IMR-90 (cell line): ENCODE measurements around the gene KCTD18. TPM values are rescaled to one million over a fixed set of nuclear protein-coding genes. Genes with fewer than 3 reads are reported as not detected.

Source experiments
- ATAC-seq: fragments of 200-7000 bp; cut with Tn5 transposase; 2 replicates; pipeline ENCODE4 v1.9.1; 2020; ENCODE audit warnings: low read depth, mild to moderate bottlenecking, moderate library complexity
- BruUV-seq: library from RNA; stranded (reverse); fragments of 400-500 nt; replicated peaks from 2 replicates; lab custom pipeline; 2021; lab: Mats Ljungman, UMichigan
- CTCF ChIA-PET: fragments of 300-600 bp; formaldehyde crosslinking; extraction: SDS; loops from one replicate; lab custom pipeline; 2021; ENCODE audit warnings: antibody characterized with exemption; lab: Yijun Ruan, JAX
- POLR2A ChIA-PET: fragments of 300-600 bp; sonication (Branson Sonifier 250); formaldehyde crosslinking; loops from one replicate; lab custom pipeline; 2022; ENCODE audit warnings: antibody characterized with exemption; ENCODE audit not compliant: unreplicated experiment; lab: Charles Lee
- DNase-seq: peaks from one replicate; pipeline ENCODE4 v3.0.0; 2013
- H2AFZ ChIP-seq: replicated peaks from 2 replicates; pipeline ENCODE3; 2013; ENCODE audit warnings: low read length, mild to moderate bottlenecking; ENCODE audit not compliant: poor library complexity
- H2AK5ac ChIP-seq: 2 replicates; pipeline ENCODE4 v1.6.1; 2013; ENCODE audit warnings: low read depth, low read length, inconsistent platforms
- H2AK9ac ChIP-seq: replicated peaks from 2 replicates; pipeline ENCODE3; 2013; ENCODE audit warnings: mild to moderate bottlenecking, low read depth, low read length, moderate library complexity; ENCODE audit not compliant: poor library complexity
- H2BK120ac ChIP-seq: 2 replicates; pipeline ENCODE4 v1.6.1; 2013; ENCODE audit warnings: low read depth, low read length, inconsistent platforms
- H2BK15ac ChIP-seq: 3 replicates; pipeline ENCODE4 v1.6.1; 2013; ENCODE audit warnings: low read depth, low read length, inconsistent platforms
- H2BK20ac ChIP-seq: 2 replicates; pipeline ENCODE4 v1.6.1; 2013; ENCODE audit warnings: low read depth, mild to moderate bottlenecking, inconsistent platforms, low read length, moderate library complexity
- H2BK5ac ChIP-seq: 2 replicates; pipeline ENCODE4 v1.6.1; 2013; ENCODE audit warnings: mild to moderate bottlenecking, low read depth, low read length, inconsistent platforms; ENCODE audit not compliant: poor library complexity, severe bottlenecking
- H3K14ac ChIP-seq: replicated peaks from 2 replicates; pipeline ENCODE4 v1.6.1; 2013; ENCODE audit warnings: low read depth, low read length, inconsistent platforms
- H3K18ac ChIP-seq: 2 replicates; pipeline ENCODE4 v1.6.1; 2013; ENCODE audit warnings: low read depth, low read length, control low read depth
- H3K23ac ChIP-seq: 2 replicates; pipeline ENCODE4 v1.6.1; 2013; ENCODE audit warnings: low read depth, low read length, inconsistent platforms
- H3K27ac ChIP-seq: 2 replicates; pipeline ENCODE4 v1.5.1; 2013; ENCODE audit warnings: mild to moderate bottlenecking, control low read depth, low read length; ENCODE audit not compliant: insufficient read depth
- H3K27me3 ChIP-seq: 2 replicates; pipeline ENCODE4 v1.6.1; 2013; ENCODE audit warnings: low read length; ENCODE audit not compliant: control insufficient read depth, insufficient read depth
- H3K36me3 ChIP-seq: 2 replicates; pipeline ENCODE4 v1.6.1; 2013; ENCODE audit warnings: low read length, mixed read lengths; ENCODE audit not compliant: control insufficient read depth, insufficient read depth
- H3K4ac ChIP-seq: 2 replicates; pipeline ENCODE4 v1.6.1; 2013; ENCODE audit warnings: low read depth, low read length, inconsistent platforms
- H3K4me1 ChIP-seq: 2 replicates; pipeline ENCODE4 v1.6.1; 2013; ENCODE audit warnings: low read length, mixed read lengths; ENCODE audit not compliant: control insufficient read depth, insufficient read depth
- H3K4me2 ChIP-seq: 2 replicates; pipeline ENCODE4 v1.6.1; 2013; ENCODE audit warnings: low read depth, mild to moderate bottlenecking, control low read depth, low read length, moderate library complexity
- H3K4me3 ChIP-seq: 2 replicates; pipeline ENCODE4 v1.5.1; 2013; ENCODE audit warnings: low read depth, mild to moderate bottlenecking, control low read depth, low read length, moderate library complexity; ENCODE audit not compliant: insufficient read depth
- H3K56ac ChIP-seq: 2 replicates; pipeline ENCODE4 v1.6.1; 2013; ENCODE audit warnings: low read length, inconsistent platforms; ENCODE audit not compliant: insufficient read depth; ENCODE audit errors: extremely low read depth
- H3K79me1 ChIP-seq, 2 experiments: 2 replicates each; pipeline ENCODE4 v1.6.1; 2013; ENCODE audit warnings: low read length in 2 of 2, inconsistent platforms in 1 of 2, low read depth in 1 of 2
- H3K9ac ChIP-seq: 2 replicates; pipeline ENCODE4 v1.6.1; 2013; ENCODE audit warnings: low read depth, low read length, control low read depth
- H3K9me1 ChIP-seq: 2 replicates; pipeline ENCODE4 v1.6.1; 2013; ENCODE audit warnings: low read length, inconsistent platforms; ENCODE audit not compliant: insufficient read depth
- H3K9me3 ChIP-seq: 2 replicates; pipeline ENCODE4 v1.6.1; 2013; ENCODE audit warnings: low read length; ENCODE audit not compliant: control insufficient read depth, insufficient read depth
- H4K20me1 ChIP-seq: 2 replicates; pipeline ENCODE4 v1.6.1; 2013; ENCODE audit warnings: low read length, inconsistent platforms; ENCODE audit not compliant: insufficient read depth
- H4K5ac ChIP-seq: 2 replicates; pipeline ENCODE4 v1.6.1; 2013; ENCODE audit warnings: mild to moderate bottlenecking, low read depth, low read length, control low read depth
- H4K8ac ChIP-seq, 2 experiments: 2 replicates each; pipeline ENCODE4 v1.6.1; 2013; ENCODE audit warnings: low read depth in 2 of 2, low read length in 2 of 2, control low read depth in 1 of 2, inconsistent platforms in 1 of 2
- H4K91ac ChIP-seq: 2 replicates; pipeline ENCODE4 v1.6.1; 2013; ENCODE audit warnings: low read depth, low read length, inconsistent platforms; ENCODE audit not compliant: insufficient read depth
- BHLHE40 ChIP-seq: fragments of 150-350 bp; IDR thresholded peaks from 2 replicates; pipeline ENCODE4 v1.6.1; 2016; ENCODE audit warnings: mild to moderate bottlenecking, low read depth, low read length
- CEBPB ChIP-seq: IDR thresholded peaks from 2 replicates; pipeline ENCODE4 v1.6.1; 2012; ENCODE audit warnings: low read depth, low read length, improper control_type of control experiment
- CTCF ChIP-seq: conservative IDR thresholded peaks from 2 replicates; pipeline ENCODE4 v1.5.1; 2012; ENCODE audit warnings: mild to moderate bottlenecking, low read depth, low read length, improper control_type of control experiment
- ELK1 ChIP-seq: fragments of 150-350 bp; IDR thresholded peaks from 2 replicates; pipeline ENCODE4 v1.6.1; 2016; ENCODE audit warnings: low read depth, mild to moderate bottlenecking, low read length, moderate library complexity, borderline replicate concordance
- MAFK ChIP-seq: IDR thresholded peaks from 2 replicates; pipeline ENCODE4 v1.6.1; 2012; ENCODE audit warnings: low read depth, low read length, improper control_type of control experiment
- MAZ ChIP-seq: IDR thresholded peaks from 2 replicates; pipeline ENCODE4 v1.6.1; 2012; ENCODE audit warnings: low read depth, mild to moderate bottlenecking, low read length, improper control_type of control experiment, moderate library complexity, borderline replicate concordance
- MXI1 ChIP-seq: IDR thresholded peaks from 2 replicates; pipeline ENCODE4 v1.6.1; 2012; ENCODE audit warnings: low read depth, mild to moderate bottlenecking, low read length, moderate library complexity, borderline replicate concordance
- SMC3 ChIP-seq: fragments of 150-350 bp; IDR thresholded peaks from 2 replicates; pipeline ENCODE4 v1.6.1; 2016; ENCODE audit warnings: low read depth, mild to moderate bottlenecking, antibody characterized with exemption, low read length, moderate library complexity
- WGBS, 2 experiments: methylation state at CpG; one replicate each; pipeline versions ENCODE4 v1.1.5 to v1.1.7; 2013; ENCODE audit warnings: missing lambda C conversion rate in 2 of 2; ENCODE audit not compliant: insufficient read length in 1 of 2; ENCODE audit errors: extremely low coverage in 2 of 2; 5-methylcytosine and 5-hydroxymethylcytosine counted together
- dilution Hi-C: fragments of 300-500 bp; cut with HindIII; formaldehyde crosslinking; loops from one replicate; pipeline ENCODE4 v1.14.3; 2018; ENCODE audit warnings: low sequenced_read_pairs; ENCODE audit not compliant: unreplicated experiment
- in situ Hi-C: fragments of 300-500 bp; cut with MboI; formaldehyde crosslinking; loops from 3 replicates; pipeline ENCODE4 v1.14.3; 2019; ENCODE audit warnings: low sequenced_read_pairs, inconsistent platforms, mixed read lengths
- intact Hi-C: fragments of 100-400 bp; cut with micrococcal nuclease; formaldehyde crosslinking; loops from 2 replicates; pipeline ENCODE4 v1.10.0; 2022
- polyA plus RNA-seq, 3 experiments: library from polyadenylated mRNA; depleted of rRNA; stranded (reverse); fragments of >200 nt; gene quantifications; 2 replicates each; pipeline ENCODE4 v1.2.3, GENCODE V29; 2012; ENCODE audit warnings: low replicate concordance in 1 of 3
- total RNA-seq: library from RNA; depleted of rRNA; stranded (reverse); fragments of >200 nt; gene quantifications from 2 replicates; pipeline ENCODE4 v1.2.3, GENCODE V29; 2012

Gene KCTD18
- total and polyA plus RNA-seq, 2 of the 4 experiments (the other 2 are of a cell fraction): 6.7 to 10.4 TPM

- H4K5ac ChIP-seq: no peak overlapping the region
- no peak overlapping the region for H3K23ac ChIP-seq
- H2AK5ac ChIP-seq: no peak overlapping the region
- H3K27ac ChIP-seq: no peak overlapping the region
- ChIA-PET CTCF (interaction anchor here (0.6 kb wide), 1 partner anchor 11 kb away, joined by 3 read pairs; no protein-coding TSS in a partner anchor), POLR2A (no interaction called here)
- no peaks in the 10 kb centered on the region for H3K9me3 ChIP-seq
- H3K79me1 ChIP-seq: peaks cover 19 to 32% of the 10 kb centered on the region in 2 experiments
- in situ Hi-C loops: no loop called here
- no peak for DNase-seq
- H3K18ac ChIP-seq: no peak overlapping the region
- WGBS, 2 experiments: 100% methylated on average over 1 of the region's 8 CpGs; no CpG with 5 or more reads in 1 of the 2 experiments
- no peak overlapping the region for H3K56ac ChIP-seq
- no peak overlapping the region for H2BK15ac ChIP-seq
- H4K91ac ChIP-seq: no peak overlapping the region
- no peak overlapping the region for H2BK5ac ChIP-seq
- H2AK9ac ChIP-seq: no peak overlapping the region
- BruUV-seq: no TSS peak
- H4K20me1 ChIP-seq: no peaks in the 10 kb centered on the region
- TF ChIP-seq MAZ (no peak), CEBPB (no peak), MAFK (no peak), BHLHE40 (no peak), CTCF (no peak), SMC3 (no peak), MXI1 (no peak), ELK1 (no peak)
- no peak overlapping the region for H2BK120ac ChIP-seq
- no peak overlapping the region for H3K14ac ChIP-seq
- no peaks in the 10 kb centered on the region; the same call in 1 of the 2 replicates for H3K4me1 ChIP-seq
- intact Hi-C loops: no loop called here
- H3K9ac ChIP-seq: no peak overlapping the region
- no peak overlapping the region for H2AFZ ChIP-seq
- no peaks in the 10 kb centered on the region for H3K27me3 ChIP-seq
- H3K4me3 ChIP-seq: no peak overlapping the region
- dilution Hi-C loops: no loop called here
- H4K8ac ChIP-seq: no peak overlapping the region
- no peak overlapping the region for H3K4me2 ChIP-seq
- peaks cover 5% of the 10 kb centered on the region; the same call in 1 of the 2 replicates for H3K9me1 ChIP-seq
- ATAC-seq: no peak
- H3K36me3 ChIP-seq: peaks cover 64% of the 10 kb centered on the region
- H2BK20ac ChIP-seq: no peak overlapping the region
- no peak overlapping the region for H3K4ac ChIP-seq
These were observed 37.8 kb downstream of the KCTD18 start for GRCh38 chr2:200471928-200472645.
